ENCODE measurements around the gene OR51B5.
"Not testable (repeated sequence)": the region's sequence is repeated elsewhere in the genome, so short reads cannot be mapped to it uniquely, and the experiment has no call there.

OR51B5 gene

GRCh38 chr11:5363679-5364078 is 20.4 kb upstream of the OR51B5 start:
- Histone ChIP-seq H3K9ac (ENCODE audit: low read length) (no peak overlapping the region), H3K27me3 (ENCODE audit: control insufficient read depth in 1 of 2, insufficient read depth in 2 of 2, low read length in 2 of 2) (no peaks in the 10 kb centered on the region), H3K36me3 (ENCODE audit: insufficient read depth, low read length) (no peaks in the 10 kb centered on the region), H3K4me1 (ENCODE audit: insufficient read depth, low read length) (no peaks in the 10 kb centered on the region), H3K27ac (ENCODE audit: low read depth, low read length) (no peak overlapping the region), H3K4me3 (ENCODE audit: low read depth in 1 of 2, low read length in 2 of 2) (no peak overlapping the region), H3K9me3 (ENCODE audit: low read length) (no peaks in the 10 kb centered on the region)

GRCh38 chr11:5362017-5362625 is 18.8 kb upstream of the OR51B5 start:
- H3K4me1 ChIP-seq (ENCODE audit: insufficient read depth, low read length): no peaks in the 10 kb centered on the region
- no peak overlapping the region for H3K27ac ChIP-seq (ENCODE audit: low read depth, low read length)
- no peaks in the 10 kb centered on the region for H3K9me3 ChIP-seq (ENCODE audit: low read length)
- no peak overlapping the region for H3K9ac ChIP-seq (ENCODE audit: low read length)
- no peaks in the 10 kb centered on the region for H3K36me3 ChIP-seq (ENCODE audit: insufficient read depth, low read length)
- no peak overlapping the region for H3K4me3 ChIP-seq (ENCODE audit: low read depth in 1 of 2, low read length in 2 of 2)
- H3K27me3 ChIP-seq (ENCODE audit: control insufficient read depth in 1 of 2, insufficient read depth in 2 of 2, low read length in 2 of 2): no peaks in the 10 kb centered on the region

- not testable (repeated sequence) for H3K9me3 ChIP-seq (ENCODE audit: low read length); H3K27me3 ChIP-seq (ENCODE audit: control insufficient read depth in 1 of 2, insufficient read depth in 2 of 2, low read length in 2 of 2); H3K4me1 ChIP-seq (ENCODE audit: insufficient read depth, low read length); H3K27ac ChIP-seq (ENCODE audit: low read depth, low read length); H3K9ac ChIP-seq (ENCODE audit: low read length); H3K4me3 ChIP-seq (ENCODE audit: low read depth in 1 of 2, low read length in 2 of 2); H3K36me3 ChIP-seq (ENCODE audit: insufficient read depth, low read length)
These were observed 12.7 kb upstream of the OR51B5 start for GRCh38 chr11:5356031-5356430.

GRCh38 chr11:5351208-5351607 is 7.9 kb upstream of the OR51B5 start, which contains the start of gene OR51B6:
OR51B6 (plus strand) TSS chr11:5351508; CDS start chr11:5351508, 0 bp downstream.
- no peak within 1 kb of the TSS for H3K4me3 ChIP-seq (ENCODE audit: low read depth in 1 of 2, low read length in 2 of 2)

DNA sequence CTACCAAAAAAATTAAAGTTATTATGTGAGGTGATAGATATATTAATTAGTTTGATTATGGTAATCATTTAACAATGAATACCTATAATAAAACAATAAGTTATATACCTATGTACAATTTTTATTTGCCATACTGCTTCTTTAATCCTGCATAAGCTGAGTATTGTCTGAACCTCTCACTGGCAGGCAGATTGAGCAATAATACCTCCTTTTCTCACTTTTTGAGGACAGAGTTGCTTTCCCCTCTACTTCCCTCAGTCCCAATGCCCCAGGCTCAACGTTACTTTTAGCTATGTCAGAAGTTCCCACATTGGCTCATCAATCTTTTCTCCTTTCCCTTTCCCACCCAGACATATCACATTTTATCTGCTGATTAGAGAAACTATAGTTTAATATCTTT is 6.2 kb upstream of the OR51B5 start:
- H3K27ac ChIP-seq (ENCODE audit: low read depth, low read length): no peak overlapping the region
- H3K36me3 ChIP-seq (ENCODE audit: insufficient read depth, low read length): no peaks in the 10 kb centered on the region
- no peaks in the 10 kb centered on the region for H3K27me3 ChIP-seq (ENCODE audit: control insufficient read depth in 1 of 2, insufficient read depth in 2 of 2, low read length in 2 of 2)
- no peak overlapping the region for H3K9ac ChIP-seq (ENCODE audit: low read length)
- no peak overlapping the region for H3K4me3 ChIP-seq (ENCODE audit: low read depth in 1 of 2, low read length in 2 of 2)
- no peaks in the 10 kb centered on the region for H3K9me3 ChIP-seq (ENCODE audit: low read length)
- no peaks in the 10 kb centered on the region for H3K4me1 ChIP-seq (ENCODE audit: insufficient read depth, low read length)

More at GRCh38 chr11:5351208-5351607, 7.9 kb upstream of the OR51B5 start, which contains the start of gene OR51B6:
- no peaks in the 10 kb centered on the region for H3K36me3 ChIP-seq (ENCODE audit: insufficient read depth, low read length)
- H3K4me1 ChIP-seq (ENCODE audit: insufficient read depth, low read length): no peaks in the 10 kb centered on the region
- H3K27me3 ChIP-seq (ENCODE audit: control insufficient read depth in 1 of 2, insufficient read depth in 2 of 2, low read length in 2 of 2): no peaks in the 10 kb centered on the region
- no peaks in the 10 kb centered on the region for H3K9me3 ChIP-seq (ENCODE audit: low read length)
- no peak within 1 kb of the TSS for H3K27ac ChIP-seq (ENCODE audit: low read depth, low read length)
- H3K9ac ChIP-seq (ENCODE audit: low read length): no peak within 1 kb of the TSS

DNA sequence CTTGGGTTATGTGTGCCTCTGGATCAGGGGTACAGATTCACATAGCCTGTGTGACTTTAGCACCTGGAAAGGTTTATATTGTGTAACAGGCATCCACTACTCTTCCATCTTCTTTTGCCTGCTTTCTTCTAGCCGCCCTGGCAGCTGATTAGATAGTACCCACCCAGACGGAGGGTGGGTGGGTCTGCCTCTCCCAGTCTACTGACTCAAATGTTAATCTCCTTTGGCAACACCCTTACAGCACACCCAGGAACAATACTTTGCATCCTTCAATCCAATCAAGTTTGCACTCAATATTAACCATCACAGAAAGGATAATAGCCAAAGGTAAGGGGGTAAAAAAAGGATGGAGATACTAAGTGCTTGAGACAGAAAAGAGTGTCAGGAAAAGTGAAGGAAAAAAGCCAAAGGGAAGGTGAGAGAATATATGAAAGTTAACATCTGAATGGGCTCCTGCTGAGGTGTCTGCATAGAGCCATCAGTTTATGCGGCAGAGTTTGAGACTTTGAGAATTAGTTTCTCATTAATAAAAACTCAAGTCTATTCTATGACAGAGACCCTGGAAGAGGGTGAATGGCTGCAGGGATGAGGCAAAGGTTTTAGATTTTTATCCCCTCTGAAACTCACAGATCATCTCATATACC is 5.3 kb upstream of the OR51B5 start:
- Histone ChIP-seq H3K4me3 (ENCODE audit: low read depth in 1 of 2, low read length in 2 of 2) (no peak overlapping the region), H3K27ac (ENCODE audit: low read depth, low read length) (no peak overlapping the region), H3K36me3 (ENCODE audit: insufficient read depth, low read length) (no peaks in the 10 kb centered on the region), H3K27me3 (ENCODE audit: control insufficient read depth in 1 of 2, insufficient read depth in 2 of 2, low read length in 2 of 2) (no peaks in the 10 kb centered on the region), H3K9ac (ENCODE audit: low read length) (no peak overlapping the region), H3K4me1 (ENCODE audit: insufficient read depth, low read length) (no peaks in the 10 kb centered on the region), H3K9me3 (ENCODE audit: low read length) (no peaks in the 10 kb centered on the region)

DNA sequence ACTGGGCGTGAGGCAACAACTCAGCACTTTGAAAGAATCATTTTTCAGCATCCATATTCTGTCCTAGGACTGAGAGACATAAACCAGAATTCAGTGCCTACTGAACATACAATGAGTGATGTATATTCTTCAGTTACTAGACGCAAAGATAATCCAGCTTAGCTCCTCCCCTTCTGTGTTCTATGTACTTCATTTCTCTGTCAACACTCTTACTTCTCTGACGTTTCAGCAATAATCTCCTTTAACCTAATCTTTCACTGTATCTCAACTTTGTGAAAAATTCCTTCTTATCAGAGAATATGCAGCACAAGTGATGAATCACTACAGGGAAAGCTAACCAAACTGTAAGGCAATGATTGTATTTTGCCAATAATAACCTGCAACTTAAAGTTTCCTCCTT is 2.5 kb upstream of the OR51B5 start:
- Histone ChIP-seq H3K27ac (ENCODE audit: low read depth, low read length) (no peak overlapping the region), H3K36me3 (ENCODE audit: insufficient read depth, low read length) (no peaks in the 10 kb centered on the region), H3K4me1 (ENCODE audit: insufficient read depth, low read length) (no peaks in the 10 kb centered on the region), H3K9ac (ENCODE audit: low read length) (no peak overlapping the region), H3K9me3 (ENCODE audit: low read length) (no peaks in the 10 kb centered on the region), H3K27me3 (ENCODE audit: control insufficient read depth in 1 of 2, insufficient read depth in 2 of 2, low read length in 2 of 2) (no peaks in the 10 kb centered on the region), H3K4me3 (ENCODE audit: low read depth in 1 of 2, low read length in 2 of 2) (no peak overlapping the region)

GRCh38 chr11:5339771-5340322 is 3.5 kb downstream of the OR51B5 start:
- Histone ChIP-seq H3K4me3 (ENCODE audit: low read depth in 1 of 2, low read length in 2 of 2) (no peak overlapping the region), H3K36me3 (ENCODE audit: insufficient read depth, low read length) (no peaks in the 10 kb centered on the region), H3K9me3 (ENCODE audit: low read length) (no peaks in the 10 kb centered on the region), H3K9ac (ENCODE audit: low read length) (no peak overlapping the region), H3K27me3 (ENCODE audit: control insufficient read depth in 1 of 2, insufficient read depth in 2 of 2, low read length in 2 of 2) (no peaks in the 10 kb centered on the region), H3K27ac (ENCODE audit: low read depth, low read length) (no peak overlapping the region), H3K4me1 (ENCODE audit: insufficient read depth, low read length) (no peaks in the 10 kb centered on the region)

GRCh38 chr11:5337253-5337652 is 6.1 kb downstream of the OR51B5 start:
- not testable (repeated sequence) for H3K27me3 ChIP-seq (ENCODE audit: control insufficient read depth in 1 of 2, insufficient read depth in 2 of 2, low read length in 2 of 2); H3K9me3 ChIP-seq (ENCODE audit: low read length); H3K4me1 ChIP-seq (ENCODE audit: insufficient read depth, low read length); H3K36me3 ChIP-seq (ENCODE audit: insufficient read depth, low read length); H3K9ac ChIP-seq (ENCODE audit: low read length); H3K4me3 ChIP-seq (ENCODE audit: low read depth in 1 of 2, low read length in 2 of 2); H3K27ac ChIP-seq (ENCODE audit: low read depth, low read length)

DNA sequence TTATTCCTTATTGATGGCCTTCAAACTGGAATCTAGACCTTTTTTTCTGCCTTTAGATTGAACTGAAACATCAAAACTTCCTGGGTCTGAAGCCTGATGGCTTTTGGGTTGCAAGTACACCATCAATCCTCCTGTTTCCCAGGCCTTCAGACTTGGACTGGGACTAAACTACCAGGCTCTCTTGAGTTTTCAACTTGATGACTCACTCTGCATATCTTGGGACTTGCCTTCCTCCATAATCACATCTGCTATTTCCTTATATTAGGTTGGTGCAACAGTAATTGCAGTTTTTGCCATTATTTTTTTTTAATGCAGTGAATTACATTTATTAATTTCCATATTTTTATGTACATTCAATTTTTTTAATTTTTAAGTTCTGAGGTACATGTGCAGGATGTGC is 7.0 kb downstream of the OR51B5 start:
- Histone ChIP-seq H3K36me3 (ENCODE audit: insufficient read depth, low read length) (no peaks in the 10 kb centered on the region), H3K27ac (ENCODE audit: low read depth, low read length) (no peak overlapping the region), H3K9ac (ENCODE audit: low read length) (no peak overlapping the region), H3K27me3 (ENCODE audit: control insufficient read depth in 1 of 2, insufficient read depth in 2 of 2, low read length in 2 of 2) (no peaks in the 10 kb centered on the region), H3K4me1 (ENCODE audit: insufficient read depth, low read length) (no peaks in the 10 kb centered on the region), H3K4me3 (ENCODE audit: low read depth in 1 of 2, low read length in 2 of 2) (no peak overlapping the region), H3K9me3 (ENCODE audit: low read length) (no peaks in the 10 kb centered on the region)

- H3K4me3 ChIP-seq (ENCODE audit: low read depth in 1 of 2, low read length in 2 of 2): no peak overlapping the region
- no peaks in the 10 kb centered on the region for H3K4me1 ChIP-seq (ENCODE audit: insufficient read depth, low read length)
- H3K36me3 ChIP-seq (ENCODE audit: insufficient read depth, low read length): no peaks in the 10 kb centered on the region
- H3K9ac ChIP-seq (ENCODE audit: low read length): no peak overlapping the region
- H3K27ac ChIP-seq (ENCODE audit: low read depth, low read length): no peak overlapping the region
- H3K9me3 ChIP-seq (ENCODE audit: low read length): no peaks in the 10 kb centered on the region
- no peaks in the 10 kb centered on the region for H3K27me3 ChIP-seq (ENCODE audit: control insufficient read depth in 1 of 2, insufficient read depth in 2 of 2, low read length in 2 of 2)
These were observed 8.2 kb downstream of the OR51B5 start for GRCh38 chr11:5335170-5335569.

- Histone ChIP-seq H3K9me3 (ENCODE audit: low read length) (no peaks in the 10 kb centered on the region), H3K27me3 (ENCODE audit: control insufficient read depth in 1 of 2, insufficient read depth in 2 of 2, low read length in 2 of 2) (no peaks in the 10 kb centered on the region), H3K4me3 (ENCODE audit: low read depth in 1 of 2, low read length in 2 of 2) (no peak within 1 kb of the TSS), H3K36me3 (ENCODE audit: insufficient read depth, low read length) (no peaks in the 10 kb centered on the region), H3K9ac (ENCODE audit: low read length) (no peak within 1 kb of the TSS), H3K27ac (ENCODE audit: low read depth, low read length) (no peak within 1 kb of the TSS), H3K4me1 (ENCODE audit: insufficient read depth, low read length) (no peaks in the 10 kb centered on the region)
These were observed 19.1 kb downstream of the OR51B5 start, which contains the start of gene OR51B2 for GRCh38 chr11:5324197-5324596. OR51B2 (minus strand) TSS chr11:5324297; CDS start chr11:5324297, 0 bp downstream.

Data from muscle layer of colon (tissue), 2 donors.